ENCODE results near the gene IHH. TPM values are rescaled to one million over a fixed set of nuclear protein-coding genes. Genes with fewer than 3 reads are reported as not detected.

IHH gene
- total RNA-seq, 6 donors from 2014 or later: 0.80 to 4.4 (median 1.5) TPM; not detected in 2

DNA sequence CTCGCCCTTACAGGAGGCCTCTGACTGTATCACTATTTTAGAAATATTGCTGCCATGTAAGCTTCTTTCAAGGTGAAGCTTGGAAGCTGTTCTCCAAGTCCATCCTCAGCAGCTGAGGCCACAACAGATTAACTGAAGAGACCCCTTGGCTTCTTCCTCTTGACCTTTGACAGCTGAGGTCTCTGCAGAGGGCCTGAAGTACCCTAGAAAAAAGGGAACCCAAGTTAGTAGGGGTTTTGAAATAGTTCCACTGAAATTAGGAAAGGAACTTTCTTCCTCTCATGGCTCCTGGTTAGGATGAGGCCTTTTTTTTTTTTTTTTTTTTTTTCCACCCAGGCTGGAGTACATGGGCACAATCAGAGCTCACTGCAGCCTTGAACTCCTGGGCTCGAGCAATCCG is 15.5 kb upstream of the IHH start:
- no peak overlapping the region for H3K4me3 ChIP-seq
- 91 to 100% methylated on average over 3 of the region's 3 CpGs for WGBS, 2 donors
- TF ChIP-seq CTCF (IDR thresholded peaks at IDR 0.05) (no peak), POLR2A (IDR thresholded peaks at IDR 0.05) (no peak), EP300 (IDR thresholded peaks at IDR 0.05) (no peak), POLR2AphosphoS5 (IDR thresholded peaks at IDR 0.05) (no peak)
- H3K9me3 ChIP-seq: no peaks in the 10 kb centered on the region
- DNase-seq: no peak
- H3K36me3 ChIP-seq: peaks cover 0 to 37% (median 17%) of the 10 kb centered on the region in 4 donors
- H3K27me3 ChIP-seq: no peaks in the 10 kb centered on the region
- H3K4me1 ChIP-seq: peaks cover 0 to 7% (median 6%) of the 10 kb centered on the region in 4 donors
- H3K27ac ChIP-seq: no peak overlapping the region
- no peak for ATAC-seq (ENCODE audit: low FRiP score in 2 of 2)

GRCh38 chr2:219073413-219074129 is 12.8 kb upstream of the IHH start:
- H3K9me3 ChIP-seq: no peaks in the 10 kb centered on the region
- no peaks in the 10 kb centered on the region for H3K27me3 ChIP-seq
- DNase-seq (peak; percentile 25 to 42), ATAC-seq (ENCODE audit: low FRiP score in 2 of 2) (no peak)
- H3K27ac ChIP-seq: no peak overlapping the region
- TF ChIP-seq POLR2A (IDR thresholded peaks at IDR 0.05) (no peak), POLR2AphosphoS5 (IDR thresholded peaks at IDR 0.05) (no peak), EP300 (IDR thresholded peaks at IDR 0.05) (no peak), CTCF (IDR thresholded peaks at IDR 0.05) (peak; percentile 24 to 60 (median 52))
- H3K36me3 ChIP-seq: peaks cover 0 to 37% (median 17%) of the 10 kb centered on the region in 4 donors
- WGBS, 2 donors: 53 to 54% methylated on average over 14 of the region's 14 CpGs
- H3K4me3 ChIP-seq: no peak overlapping the region
- H3K4me1 ChIP-seq: peaks cover 0 to 10% (median 7%) of the 10 kb centered on the region in 4 donors

- TF ChIP-seq CTCF (IDR thresholded peaks at IDR 0.05) (no peak), EP300 (IDR thresholded peaks at IDR 0.05) (no peak), POLR2A (IDR thresholded peaks at IDR 0.05) (no peak), POLR2AphosphoS5 (IDR thresholded peaks at IDR 0.05) (no peak)
- H3K36me3 ChIP-seq: peaks cover 0 to 35% (median 17%) of the 10 kb centered on the region in 4 donors
- 84 to 89% methylated on average over 9 of the region's 9 CpGs for WGBS, 2 donors
- peaks cover 0 to 10% (median 7%) of the 10 kb centered on the region in 4 donors for H3K4me1 ChIP-seq
- ATAC-seq (ENCODE audit: low FRiP score in 2 of 2) (no peak), DNase-seq (no peak)
- no peak overlapping the region for H3K27ac ChIP-seq
- no peaks in the 10 kb centered on the region for H3K9me3 ChIP-seq
- no peak overlapping the region for H3K4me3 ChIP-seq
- H3K27me3 ChIP-seq: no peaks in the 10 kb centered on the region
Measured at GRCh38 chr2:219072741-219073250, 12.1 kb upstream of the IHH start.

DNA sequence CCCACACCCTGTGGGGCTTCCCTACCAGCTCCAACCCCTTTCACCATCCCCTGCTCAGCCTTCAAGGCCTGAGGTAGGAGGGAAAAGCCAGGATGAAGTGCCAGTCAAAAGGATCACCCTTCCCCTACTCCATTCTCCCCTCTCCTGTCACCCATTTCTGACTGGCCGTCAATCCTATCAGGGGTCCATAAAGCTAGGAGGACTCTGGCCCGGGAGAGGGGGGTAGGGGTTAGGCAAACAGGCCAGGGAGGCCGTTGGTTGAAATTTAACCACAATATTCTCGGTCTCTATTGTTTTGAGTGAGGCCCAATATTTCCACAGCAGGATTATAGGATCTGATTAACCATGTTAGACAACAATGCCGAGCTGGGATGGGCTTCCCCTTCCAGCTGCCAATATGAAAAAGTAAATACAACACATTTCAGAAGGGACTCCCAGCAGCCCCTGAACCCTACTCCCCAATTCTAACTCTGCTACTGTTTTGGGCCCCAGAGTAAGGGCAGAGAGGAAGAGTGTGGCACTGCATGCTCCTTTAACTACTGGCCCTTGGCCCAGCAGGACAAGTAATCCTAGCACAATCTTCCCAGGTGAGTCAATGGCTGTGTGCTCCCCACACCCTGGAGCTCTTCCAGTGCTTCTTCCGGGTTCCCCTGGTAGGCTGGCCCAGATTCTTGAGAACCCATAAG is 10.6 kb upstream of the IHH start:
- no peaks in the 10 kb centered on the region for H3K27me3 ChIP-seq
- peaks cover 0 to 20% (median 12%) of the 10 kb centered on the region in 4 donors for H3K36me3 ChIP-seq
- no peaks in the 10 kb centered on the region for H3K9me3 ChIP-seq
- TF ChIP-seq CTCF (IDR thresholded peaks at IDR 0.05): no peak
- no peak for TF ChIP-seq POLR2AphosphoS5 (IDR thresholded peaks at IDR 0.05)
- no peak for TF ChIP-seq POLR2A (IDR thresholded peaks at IDR 0.05)
- no peak for TF ChIP-seq EP300 (IDR thresholded peaks at IDR 0.05)
- ATAC-seq (ENCODE audit: low FRiP score in 2 of 2) (no peak), DNase-seq (no peak)
- 57 to 58% methylated on average over 6 of the region's 6 CpGs for WGBS, 2 donors
- peak overlapping the region in 1 of 4 donors; percentile 14 for H3K27ac ChIP-seq
- no peak overlapping the region for H3K4me3 ChIP-seq
- peaks cover 0 to 10% (median 7%) of the 10 kb centered on the region in 4 donors for H3K4me1 ChIP-seq
